ENCODE data around the gene HRH2. TPM values are rescaled to one million over a fixed set of nuclear protein-coding genes. Genes with fewer than 3 reads are reported as not detected.

HRH2 gene
- total RNA-seq, 1 experiment from 2014 or later: 0.98 TPM

DNA sequence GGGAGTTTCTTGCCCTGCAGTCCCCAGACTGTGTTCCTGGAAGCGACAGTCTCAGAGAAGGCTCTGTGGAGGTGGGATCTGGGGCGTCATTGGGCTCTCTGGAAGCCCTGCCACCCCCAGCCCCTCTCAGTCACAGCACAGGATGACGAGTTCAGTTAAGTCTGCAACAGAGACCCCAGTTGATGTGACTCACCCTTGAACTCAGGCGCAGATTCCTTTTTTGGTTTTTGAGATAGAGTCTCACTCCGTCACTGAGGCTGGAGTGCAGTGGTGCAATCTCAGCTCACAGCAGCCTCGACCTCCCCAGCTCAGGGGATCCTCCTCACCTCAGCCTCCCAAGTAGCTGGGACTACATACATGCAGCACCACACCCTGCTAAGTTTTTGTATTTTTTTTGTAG lies 8.3 kb downstream of the HRH2 start:
- DNase-seq (ENCODE audit: low read depth): no peak
- in situ Hi-C loops (cut with HindIII; ENCODE audit: low pct_unique_long_range_greater_than_20kb, low sequenced_read_pairs): no loop called here

- no peak for DNase-seq (ENCODE audit: low read depth)
- in situ Hi-C loops (cut with HindIII; ENCODE audit: low pct_unique_long_range_greater_than_20kb, low sequenced_read_pairs): no loop called here
These were observed 10.1 kb downstream of the HRH2 start for GRCh38 chr5:175668006-175668405.

GRCh38 chr5:175670372-175670771 lies 12.5 kb downstream of the HRH2 start:
- in situ Hi-C loops (cut with HindIII; ENCODE audit: low pct_unique_long_range_greater_than_20kb, low sequenced_read_pairs): no loop called here
- no peak for DNase-seq (ENCODE audit: low read depth)

GRCh38 chr5:175671013-175671412 lies 13.1 kb downstream of the HRH2 start:
- in situ Hi-C loops (cut with HindIII; ENCODE audit: low pct_unique_long_range_greater_than_20kb, low sequenced_read_pairs): no loop called here
- DNase-seq (ENCODE audit: low read depth): no peak

GRCh38 chr5:175672976-175673648 lies 15.2 kb downstream of the HRH2 start:
- no peak for DNase-seq (ENCODE audit: low read depth)
- in situ Hi-C loops (cut with HindIII; ENCODE audit: low pct_unique_long_range_greater_than_20kb, low sequenced_read_pairs): no loop called here

DNA sequence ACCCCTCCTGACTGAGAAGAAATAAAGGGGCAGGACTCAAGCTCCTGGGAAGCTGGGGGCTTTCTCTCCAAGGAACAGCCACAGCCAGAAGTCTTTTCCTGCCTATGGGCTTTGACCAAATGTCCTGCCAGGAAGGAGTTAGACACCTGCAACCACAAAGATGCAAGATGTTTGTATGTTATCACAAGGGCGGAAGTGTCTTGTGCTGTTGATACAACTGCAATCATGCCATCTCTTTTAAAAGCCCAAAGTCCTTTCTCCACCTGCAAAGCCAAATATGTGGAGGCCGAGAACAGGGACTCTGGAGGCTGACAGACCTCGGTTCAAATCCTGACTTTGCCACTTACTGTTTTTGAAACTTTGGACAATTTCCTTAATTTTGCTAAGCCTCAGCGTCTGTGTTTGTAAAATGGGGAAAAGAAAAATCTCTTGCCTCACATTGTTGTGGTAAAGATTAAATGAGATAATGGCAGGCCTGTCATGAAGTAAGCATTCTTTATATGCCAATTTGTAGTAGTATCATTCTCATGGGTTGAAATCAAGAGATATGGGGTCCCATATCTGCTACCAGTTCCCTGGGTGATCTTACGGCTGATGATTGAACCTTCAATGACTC lies 17.0 kb downstream of the HRH2 start:
- in situ Hi-C loops (cut with HindIII; ENCODE audit: low pct_unique_long_range_greater_than_20kb, low sequenced_read_pairs): no loop called here

GRCh38 chr5:175675873-175676272 lies 18.0 kb downstream of the HRH2 start:
- no peak for DNase-seq (ENCODE audit: low read depth)
- in situ Hi-C loops (cut with HindIII; ENCODE audit: low pct_unique_long_range_greater_than_20kb, low sequenced_read_pairs): no loop called here

More for the DNA sequence above, 17.0 kb downstream of the HRH2 start:
- DNase-seq (ENCODE audit: low read depth): no peak

DNA sequence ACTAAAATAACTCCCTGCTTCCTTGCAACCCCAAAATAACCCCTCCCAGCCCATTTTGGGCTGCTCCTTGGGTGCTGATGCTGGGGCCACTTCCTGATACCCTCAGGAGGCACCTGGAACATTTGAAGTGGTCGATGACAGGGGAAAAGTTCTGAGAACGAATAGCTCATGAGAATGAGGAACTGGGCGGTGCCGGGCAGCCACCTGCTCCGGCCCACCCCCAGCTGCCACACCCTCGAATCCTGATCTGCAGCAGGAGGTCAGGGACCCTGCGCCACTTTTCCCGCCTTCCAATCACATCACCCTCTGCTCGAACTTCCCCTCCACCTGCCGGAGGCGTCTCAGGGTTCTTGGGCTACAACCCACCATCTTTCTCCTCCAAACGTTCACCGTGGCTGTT lies 19.7 kb downstream of the HRH2 start:
- no peak for DNase-seq (ENCODE audit: low read depth)
- in situ Hi-C loops (cut with HindIII; ENCODE audit: low pct_unique_long_range_greater_than_20kb, low sequenced_read_pairs): no loop called here

- no peak for DNase-seq (ENCODE audit: low read depth)
- in situ Hi-C loops (cut with HindIII; ENCODE audit: low pct_unique_long_range_greater_than_20kb, low sequenced_read_pairs): no loop called here
These were observed 20.2 kb downstream of the HRH2 start for GRCh38 chr5:175678074-175678473.

DNA sequence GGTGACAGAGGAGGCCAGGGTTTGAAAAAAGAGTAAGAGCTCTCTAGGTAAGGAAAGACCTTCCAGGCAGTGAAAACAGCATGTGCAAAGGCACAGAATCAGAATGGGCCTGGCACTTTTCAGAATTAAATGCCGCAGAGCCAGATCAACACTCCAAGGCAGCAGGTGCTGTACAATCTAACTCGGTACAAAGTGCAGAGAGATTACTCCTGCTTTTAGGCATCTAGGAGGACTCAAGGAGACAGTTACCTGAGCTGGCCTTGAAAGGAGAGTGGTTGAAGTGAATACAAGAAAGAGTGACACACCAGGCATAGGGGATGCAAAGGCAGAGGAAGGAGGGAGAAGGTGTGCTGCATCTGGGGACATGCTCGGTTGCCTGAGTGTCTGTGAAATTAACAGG lies 21.5 kb downstream of the HRH2 start:
- DNase-seq (ENCODE audit: low read depth): no peak
- in situ Hi-C loops (cut with HindIII; ENCODE audit: low pct_unique_long_range_greater_than_20kb, low sequenced_read_pairs): no loop called here

DNA sequence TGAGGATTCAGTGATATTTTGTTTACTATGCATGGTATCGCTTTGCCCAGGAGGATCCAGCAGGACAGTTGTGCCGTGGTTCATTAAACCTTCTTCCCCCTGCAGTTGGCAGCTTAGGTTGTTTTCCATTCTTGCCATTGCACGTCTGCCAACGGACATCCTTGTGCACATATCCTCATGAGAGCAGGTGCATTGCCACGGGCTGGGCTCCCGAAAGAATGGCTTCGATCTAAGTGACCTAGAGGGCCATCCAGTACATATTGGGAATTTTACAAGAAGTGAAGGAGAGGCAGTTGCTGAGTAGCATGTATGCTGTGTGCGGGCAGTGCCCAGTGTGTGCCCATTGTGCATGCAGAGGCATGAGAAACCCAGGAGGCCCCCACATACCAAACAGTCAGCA lies 22.1 kb downstream of the HRH2 start:
- no peak for DNase-seq (ENCODE audit: low read depth)
- in situ Hi-C loops (cut with HindIII; ENCODE audit: low pct_unique_long_range_greater_than_20kb, low sequenced_read_pairs): no loop called here

- DNase-seq (ENCODE audit: low read depth): no peak
These were observed 22.6 kb downstream of the HRH2 start for GRCh38 chr5:175680463-175680862.

GRCh38 chr5:175681045-175681967 lies 23.4 kb downstream of the HRH2 start:
- in situ Hi-C loops (cut with HindIII; ENCODE audit: low pct_unique_long_range_greater_than_20kb, low sequenced_read_pairs): no loop called here
- no peak for DNase-seq (ENCODE audit: low read depth)

More at GRCh38 chr5:175680463-175680862, 22.6 kb downstream of the HRH2 start:
- in situ Hi-C loops (cut with HindIII; ENCODE audit: low pct_unique_long_range_greater_than_20kb, low sequenced_read_pairs): no loop called here

DNA sequence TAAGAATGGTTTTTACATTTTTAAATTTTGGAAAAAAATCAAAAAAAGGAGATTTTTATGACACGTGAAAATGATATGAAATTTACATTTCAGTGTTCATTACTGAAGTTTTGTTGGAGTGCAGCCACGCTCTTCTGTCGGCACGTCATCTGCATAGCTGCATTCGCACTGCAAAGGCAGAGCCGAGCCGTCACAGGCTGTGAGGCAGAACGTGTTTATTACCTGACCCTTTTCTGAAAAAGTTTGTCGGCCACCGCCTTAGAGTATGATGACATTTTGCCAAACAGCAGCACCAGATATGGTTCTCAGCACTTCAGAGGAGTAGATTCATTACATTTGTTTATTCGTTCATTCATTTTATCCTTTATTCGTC lies 24.1 kb downstream of the HRH2 start:
- in situ Hi-C loops (cut with HindIII; ENCODE audit: low pct_unique_long_range_greater_than_20kb, low sequenced_read_pairs): no loop called here
- DNase-seq (ENCODE audit: low read depth): no peak

- in situ Hi-C loops (cut with HindIII; ENCODE audit: low pct_unique_long_range_greater_than_20kb, low sequenced_read_pairs): no loop called here
These were observed 24.8 kb downstream of the HRH2 start for GRCh38 chr5:175682664-175683063.

DNA sequence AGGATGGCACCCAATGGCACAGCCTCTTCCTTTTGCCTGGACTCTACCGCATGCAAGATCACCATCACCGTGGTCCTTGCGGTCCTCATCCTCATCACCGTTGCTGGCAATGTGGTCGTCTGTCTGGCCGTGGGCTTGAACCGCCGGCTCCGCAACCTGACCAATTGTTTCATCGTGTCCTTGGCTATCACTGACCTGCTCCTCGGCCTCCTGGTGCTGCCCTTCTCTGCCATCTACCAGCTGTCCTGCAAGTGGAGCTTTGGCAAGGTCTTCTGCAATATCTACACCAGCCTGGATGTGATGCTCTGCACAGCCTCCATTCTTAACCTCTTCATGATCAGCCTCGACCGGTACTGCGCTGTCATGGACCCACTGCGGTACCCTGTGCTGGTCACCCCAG lies 25.4 kb downstream of the HRH2 start:
- DNase-seq (ENCODE audit: low read depth): no peak
- in situ Hi-C loops (cut with HindIII; ENCODE audit: low pct_unique_long_range_greater_than_20kb, low sequenced_read_pairs): no loop called here

More at GRCh38 chr5:175682664-175683063, 24.8 kb downstream of the HRH2 start:
- DNase-seq (ENCODE audit: low read depth): no peak

- in situ Hi-C loops (cut with HindIII; ENCODE audit: low pct_unique_long_range_greater_than_20kb, low sequenced_read_pairs): no loop called here
- DNase-seq (ENCODE audit: low read depth): no peak
These were observed 26.1 kb downstream of the HRH2 start for GRCh38 chr5:175683921-175684320.

DNA sequence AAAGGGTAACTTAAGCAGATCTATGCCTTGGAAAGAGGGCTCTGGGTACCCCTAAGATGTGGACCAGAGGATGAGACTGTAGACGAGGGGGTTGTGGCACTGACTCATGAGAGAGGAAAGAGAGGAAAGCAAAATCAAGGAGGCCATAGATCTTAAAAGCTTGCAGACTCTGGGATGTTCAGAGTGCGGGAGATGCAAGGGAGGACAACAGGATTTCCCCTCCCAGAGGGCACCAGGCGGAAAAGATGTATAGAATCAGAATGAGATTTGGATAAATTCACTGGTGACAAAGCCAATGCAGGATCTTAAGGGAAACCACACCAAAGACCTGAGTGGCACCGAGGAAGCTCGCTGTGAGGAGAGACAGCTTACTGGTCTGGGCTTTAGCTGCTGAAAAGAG lies 27.1 kb downstream of the HRH2 start:
- in situ Hi-C loops (cut with HindIII; ENCODE audit: low pct_unique_long_range_greater_than_20kb, low sequenced_read_pairs): no loop called here
- no peak for DNase-seq (ENCODE audit: low read depth)

GRCh38 chr5:175685701-175686350 lies 28.0 kb downstream of the HRH2 start:
- in situ Hi-C loops (cut with HindIII; ENCODE audit: low pct_unique_long_range_greater_than_20kb, low sequenced_read_pairs): no loop called here

More at GRCh38 chr5:175685701-175686350, 28.0 kb downstream of the HRH2 start:
- no peak for DNase-seq (ENCODE audit: low read depth)

All from Caki2 (cell line).